SK-N-MC (cell line): Measurements from ENCODE around the gene SULT2B1.

Experiments
- EZH2 ChIP-seq: fragments of 200-600 bp; sonication (generic); IDR thresholded peaks from one replicate; pipeline ENCODE4 v1.6.1; 2017; ENCODE audit warnings: antibody characterized with exemption
- POLR2AphosphoS5 ChIP-seq: IDR thresholded peaks from 2 replicates; pipeline ENCODE4 v1.6.1; 2012; ENCODE audit warnings: mild to moderate bottlenecking, low read depth, low read length, borderline replicate concordance

DNA sequence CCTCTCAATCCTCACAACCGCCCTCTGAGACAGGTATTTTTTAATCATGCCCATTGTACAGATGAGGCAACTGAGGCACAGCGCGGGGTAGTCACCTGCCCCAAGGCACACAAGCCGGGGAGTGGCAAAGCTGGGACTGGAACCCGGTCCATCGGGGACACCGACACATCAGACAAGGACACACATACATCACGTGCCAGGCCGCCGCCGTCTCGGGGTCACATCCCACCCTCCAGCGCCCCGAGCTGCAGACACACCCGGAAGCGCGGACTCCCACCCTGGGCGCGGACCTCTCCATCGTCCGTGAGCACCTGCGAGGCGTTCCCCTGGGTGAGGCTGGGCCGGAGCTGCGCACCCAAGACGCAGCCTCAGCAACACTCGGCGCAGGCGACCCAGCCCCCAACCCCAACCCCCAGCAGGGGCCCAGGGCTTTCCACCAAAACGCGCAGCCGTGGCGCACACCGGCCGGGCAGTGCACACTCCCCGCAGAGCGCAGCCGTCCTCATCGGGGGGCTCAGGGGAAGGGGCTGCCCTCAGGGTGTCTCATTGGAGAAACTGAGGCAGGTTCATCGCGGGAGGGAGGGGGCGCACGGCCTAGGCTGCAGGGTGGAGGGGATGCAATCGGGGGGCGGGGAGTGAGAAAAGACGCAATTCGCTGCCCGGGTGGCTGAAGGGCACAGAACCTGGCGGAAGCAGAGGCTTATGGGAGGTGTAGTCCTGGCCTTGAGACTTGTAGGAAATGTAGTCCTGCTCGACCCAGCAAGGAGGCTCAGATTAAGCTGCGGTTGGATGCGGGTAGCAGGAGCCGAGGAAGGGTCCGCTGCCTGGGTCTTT is 38.5 kb upstream of the SULT2B1 start:
- TF ChIP-seq EZH2 (no peak), POLR2AphosphoS5 (peak; percentile 34; the same call in 1 of the 2 replicates)
